DOHH2 (cell line): ENCODE measurements around the gene ITPK1.
"Not testable (repeated sequence)": the region's sequence is repeated elsewhere in the genome, so short reads cannot be mapped to it uniquely, and the experiment has no call there.

ENCODE experiments used
- H3F3A ChIP-seq: fragments of 200-600 bp; sonication (generic), shearing (Covaris generic); 2 replicates; pipeline ENCODE4 v1.6.0; 2016; ENCODE audit warnings: antibody characterized with exemption, mild to moderate bottlenecking; ENCODE audit not compliant: control insufficient read depth, insufficient read depth
- H3K27ac ChIP-seq: fragments of 200-600 bp; sonication (generic); 2 replicates; pipeline ENCODE4 v1.5.1; 2014; ENCODE audit warnings: low read depth, mild to moderate bottlenecking, low read length, moderate library complexity
- H3K27me3 ChIP-seq: fragments of 200-600 bp; sonication (generic); 2 replicates; pipeline ENCODE4 v1.6.1; 2014; ENCODE audit warnings: mild to moderate bottlenecking, low read length, mixed read lengths; ENCODE audit not compliant: control insufficient read depth
- H3K36me3 ChIP-seq: fragments of 200-600 bp; sonication (generic); 2 replicates; pipeline ENCODE4 v1.6.1; 2014; ENCODE audit warnings: mild to moderate bottlenecking, low read length, moderate library complexity, mixed read lengths; ENCODE audit not compliant: control insufficient read depth
- H3K4me1 ChIP-seq: fragments of 200-600 bp; sonication (generic); 2 replicates; pipeline ENCODE4 v1.6.1; 2014; ENCODE audit warnings: mild to moderate bottlenecking, low read length, mixed read lengths; ENCODE audit not compliant: control insufficient read depth
- H3K4me2 ChIP-seq: fragments of 200-600 bp; sonication (generic); 2 replicates; pipeline ENCODE4 v1.6.0; 2014; ENCODE audit warnings: mild to moderate bottlenecking, low read length, moderate library complexity
- H3K4me3 ChIP-seq: fragments of 200-600 bp; sonication (generic); 2 replicates; pipeline ENCODE4 v1.5.1; 2014; ENCODE audit warnings: mild to moderate bottlenecking, low read length, mixed read lengths
- H3K79me2 ChIP-seq: fragments of 200-600 bp; sonication (generic); 2 replicates; pipeline ENCODE4 v1.6.1; 2014; ENCODE audit warnings: mild to moderate bottlenecking, low read length, mixed read lengths; ENCODE audit not compliant: control insufficient read depth
- H3K9me2 ChIP-seq: fragments of 200-600 bp; sonication (generic); replicated peaks from 2 replicates; pipeline ENCODE4 v1.6.1; 2014; ENCODE audit warnings: mild to moderate bottlenecking, low read length, mixed read lengths; ENCODE audit not compliant: control insufficient read depth
- H3K9me3 ChIP-seq: fragments of 200-600 bp; sonication (generic); 2 replicates; pipeline ENCODE4 v1.6.1; 2014; ENCODE audit warnings: antibody characterized with exemption, low read length, mixed read lengths; ENCODE audit not compliant: control insufficient read depth, insufficient read depth
- H4K20me1 ChIP-seq: fragments of 200-600 bp; sonication (generic); 2 replicates; pipeline ENCODE4 v1.6.0; 2014; ENCODE audit warnings: low read depth, mild to moderate bottlenecking, antibody characterized with exemption, low read length, moderate library complexity; ENCODE audit not compliant: control insufficient read depth, insufficient read depth
- EZH2phosphoT487 ChIP-seq: fragments of 200-600 bp; sonication (generic); IDR thresholded peaks from 2 replicates; pipeline ENCODE4 v1.6.1; 2017; ENCODE audit warnings: borderline replicate concordance, mild to moderate bottlenecking, antibody characterized with exemption, low read length, moderate library complexity, mixed read lengths
- TF ChIP-seq, protein P1 (sequence below): fragments of 200-600 bp; sonication (generic); IDR thresholded peaks from one replicate; pipeline ENCODE4 v1.5.1; 2014; ENCODE audit warnings: antibody characterized with exemption, mild to moderate bottlenecking, low read depth, low read length; ENCODE audit not compliant: poor library complexity, severe bottlenecking

The ITPK1 gene

DNA sequence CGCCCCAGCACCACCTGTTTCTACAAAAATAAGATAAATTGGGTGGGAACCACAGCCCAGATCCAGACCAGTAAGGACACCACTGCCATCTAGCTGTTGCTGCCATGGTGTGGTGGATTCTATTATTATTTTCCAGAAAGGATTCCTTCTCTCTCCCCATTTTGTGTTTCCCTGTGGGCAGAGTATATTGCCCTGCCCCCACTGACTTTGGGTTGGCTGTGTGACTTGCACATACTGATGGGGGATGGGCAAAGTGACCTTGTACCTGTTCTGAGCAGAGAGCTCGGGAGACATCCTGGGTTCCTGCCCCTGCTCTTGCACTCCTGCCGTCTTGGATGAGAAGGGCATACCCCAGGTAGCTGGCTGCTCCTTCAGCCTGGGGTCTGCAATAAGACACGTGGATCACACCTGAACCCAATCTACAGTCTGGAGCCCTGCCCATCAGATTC is 44.7 kb upstream of the ITPK1 start:
- no peaks in the 10 kb centered on the region for H4K20me1 ChIP-seq
- H3F3A ChIP-seq: peaks cover 3% of the 10 kb centered on the region; the same call in 1 of the 2 replicates
- no peaks in the 10 kb centered on the region for H3K36me3 ChIP-seq
- H3K27ac ChIP-seq: no peak overlapping the region
- H3K79me2 ChIP-seq: no peaks in the 10 kb centered on the region
- H3K4me2 ChIP-seq: peak overlapping the region; percentile 2; the same call in 1 of the 2 replicates
- TF ChIP-seq EZH2phosphoT487: no peak
- TF ChIP-seq, protein P1, sequence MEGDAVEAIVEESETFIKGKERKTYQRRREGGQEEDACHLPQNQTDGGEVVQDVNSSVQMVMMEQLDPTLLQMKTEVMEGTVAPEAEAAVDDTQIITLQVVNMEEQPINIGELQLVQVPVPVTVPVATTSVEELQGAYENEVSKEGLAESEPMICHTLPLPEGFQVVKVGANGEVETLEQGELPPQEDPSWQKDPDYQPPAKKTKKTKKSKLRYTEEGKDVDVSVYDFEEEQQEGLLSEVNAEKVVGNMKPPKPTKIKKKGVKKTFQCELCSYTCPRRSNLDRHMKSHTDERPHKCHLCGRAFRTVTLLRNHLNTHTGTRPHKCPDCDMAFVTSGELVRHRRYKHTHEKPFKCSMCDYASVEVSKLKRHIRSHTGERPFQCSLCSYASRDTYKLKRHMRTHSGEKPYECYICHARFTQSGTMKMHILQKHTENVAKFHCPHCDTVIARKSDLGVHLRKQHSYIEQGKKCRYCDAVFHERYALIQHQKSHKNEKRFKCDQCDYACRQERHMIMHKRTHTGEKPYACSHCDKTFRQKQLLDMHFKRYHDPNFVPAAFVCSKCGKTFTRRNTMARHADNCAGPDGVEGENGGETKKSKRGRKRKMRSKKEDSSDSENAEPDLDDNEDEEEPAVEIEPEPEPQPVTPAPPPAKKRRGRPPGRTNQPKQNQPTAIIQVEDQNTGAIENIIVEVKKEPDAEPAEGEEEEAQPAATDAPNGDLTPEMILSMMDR: peak; percentile 29
- H3K9me2 ChIP-seq: no peaks in the 10 kb centered on the region
- H3K4me3 ChIP-seq: no peak overlapping the region
- no peaks in the 10 kb centered on the region for H3K27me3 ChIP-seq
- H3K9me3 ChIP-seq: no peaks in the 10 kb centered on the region
- peaks cover 33% of the 10 kb centered on the region for H3K4me1 ChIP-seq

DNA sequence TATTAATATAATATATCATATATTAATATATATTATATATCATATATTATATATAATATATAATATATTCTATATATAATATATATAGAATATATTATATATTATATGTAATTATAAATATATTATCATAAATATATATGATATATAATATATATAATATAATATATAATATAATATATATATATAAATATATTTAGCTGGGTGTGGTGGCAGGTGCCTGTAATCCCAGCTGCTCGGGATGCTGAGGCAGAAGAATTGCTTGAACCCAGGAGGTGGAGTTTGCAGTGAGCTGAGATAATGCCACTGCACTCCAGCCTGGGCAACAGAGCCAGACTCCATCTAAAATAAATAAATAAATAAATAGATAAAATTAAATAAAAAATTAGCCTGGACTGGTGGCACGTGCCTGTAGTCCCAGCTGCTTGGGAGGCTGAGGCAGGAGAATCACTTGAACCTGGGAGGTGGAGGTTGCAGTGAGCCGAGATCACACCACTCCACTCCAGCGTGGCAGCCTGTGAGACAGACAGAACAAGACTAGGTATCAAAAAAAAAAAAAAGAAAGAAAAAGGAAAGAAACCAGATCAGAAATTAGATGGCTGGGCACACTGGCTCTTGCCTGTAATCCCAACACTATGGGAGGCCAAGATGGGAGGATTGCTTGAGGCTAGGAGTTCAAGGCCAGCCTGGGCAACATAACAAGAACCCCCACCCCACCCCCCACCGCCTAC is 44.1 kb upstream of the ITPK1 start:
- not testable (repeated sequence) for H3K4me3 ChIP-seq, H4K20me1 ChIP-seq, H3K27me3 ChIP-seq, H3K9me2 ChIP-seq, H3K27ac ChIP-seq, H3K9me3 ChIP-seq, H3F3A ChIP-seq, H3K36me3 ChIP-seq, H3K4me2 ChIP-seq, H3K79me2 ChIP-seq
- H3K4me1 ChIP-seq: peaks cover 28% of the 10 kb centered on the region

DNA sequence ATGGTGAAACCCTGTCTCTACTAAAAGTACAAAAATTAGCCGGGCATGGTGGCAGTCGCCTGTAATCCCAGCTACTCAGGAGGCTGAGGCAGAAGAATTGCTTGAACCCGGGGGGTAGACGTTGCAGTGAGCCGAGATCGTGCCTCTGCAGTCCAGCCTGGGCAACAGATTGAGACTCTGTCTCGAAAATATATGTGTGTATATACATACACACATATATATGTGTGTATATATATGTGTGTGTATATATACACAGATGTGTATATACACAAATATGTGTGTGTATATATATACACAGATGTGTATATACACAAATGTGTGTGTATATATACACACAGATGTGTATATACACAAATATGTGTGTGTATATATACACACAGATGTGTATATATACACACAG is 42.6 kb upstream of the ITPK1 start:
- not testable (repeated sequence) for H3K27me3 ChIP-seq, H3K79me2 ChIP-seq
- peaks cover 22% of the 10 kb centered on the region for H3K4me1 ChIP-seq

DNA sequence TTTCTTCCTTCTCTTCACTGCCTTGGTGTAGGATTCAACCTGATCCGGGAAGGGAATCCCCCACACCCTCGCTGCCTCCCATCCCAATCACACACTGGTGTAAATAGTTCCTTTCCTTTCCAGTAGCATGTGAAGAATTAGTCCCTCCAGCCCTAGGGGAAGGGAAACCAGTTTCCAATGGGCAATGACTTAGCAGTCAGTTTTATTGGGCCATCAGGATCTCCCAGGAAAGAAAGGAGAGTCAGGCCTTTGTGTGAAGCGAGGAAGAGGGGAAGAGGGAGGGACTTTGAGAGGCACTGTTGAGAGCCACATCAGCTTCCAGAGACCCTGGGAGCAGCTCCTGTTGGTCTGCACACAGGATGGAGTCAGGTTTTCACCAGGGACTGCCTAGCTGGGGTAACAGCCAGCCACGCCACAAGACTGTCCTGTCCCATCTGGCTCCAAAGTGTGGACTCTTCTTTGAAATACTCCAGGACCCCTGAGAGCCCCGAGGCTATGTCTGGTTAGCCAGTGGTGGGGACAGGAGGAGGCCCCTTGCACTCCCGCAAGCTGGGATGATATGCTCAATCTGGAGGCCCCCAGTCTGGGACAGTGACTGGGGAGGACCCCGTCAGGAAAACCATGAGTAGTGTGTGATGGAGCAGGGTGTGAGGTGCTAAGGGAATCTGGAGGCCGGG is 41.1 kb upstream of the ITPK1 start:
- no peak for TF ChIP-seq EZH2phosphoT487
- TF ChIP-seq, protein P1: no peak
- H3K4me1 ChIP-seq: peaks cover 19% of the 10 kb centered on the region
- no peaks in the 10 kb centered on the region for H4K20me1 ChIP-seq
- H3K4me2 ChIP-seq: no peak overlapping the region
- H3K27ac ChIP-seq: no peak overlapping the region
- H3K9me2 ChIP-seq: no peaks in the 10 kb centered on the region
- H3K27me3 ChIP-seq: no peaks in the 10 kb centered on the region
- H3K79me2 ChIP-seq: no peaks in the 10 kb centered on the region
- no peaks in the 10 kb centered on the region for H3F3A ChIP-seq
- no peaks in the 10 kb centered on the region for H3K9me3 ChIP-seq
- no peak overlapping the region for H3K4me3 ChIP-seq
- no peaks in the 10 kb centered on the region for H3K36me3 ChIP-seq

More for the DNA sequence above, 42.6 kb upstream of the ITPK1 start:
- not testable (repeated sequence) for H4K20me1 ChIP-seq, H3K36me3 ChIP-seq, H3F3A ChIP-seq, H3K27ac ChIP-seq, H3K4me3 ChIP-seq, H3K9me2 ChIP-seq, H3K4me2 ChIP-seq, H3K9me3 ChIP-seq
